ENCODE data around the gene LEFTY1.

Gene LEFTY1

GRCh38 chr1:225911191-225912130 lies 22.5 kb upstream of the LEFTY1 start:
- Histone ChIP-seq H3K27ac (ENCODE audit: low read depth, low read length) (no peak overlapping the region), H3K9me3 (ENCODE audit: low read length) (no peaks in the 10 kb centered on the region), H3K4me3 (ENCODE audit: low read depth in 1 of 2, low read length in 2 of 2) (peak overlapping the region in 1 of 2 donors; percentile 21), H3K36me3 (ENCODE audit: insufficient read depth, low read length) (peaks cover 5% of the 10 kb centered on the region), H3K9ac (ENCODE audit: low read length) (no peak overlapping the region), H3K4me1 (ENCODE audit: insufficient read depth, low read length) (no peaks in the 10 kb centered on the region), H3K27me3 (ENCODE audit: control insufficient read depth in 1 of 2, insufficient read depth in 2 of 2, low read length in 2 of 2) (no peaks in the 10 kb centered on the region)

DNA sequence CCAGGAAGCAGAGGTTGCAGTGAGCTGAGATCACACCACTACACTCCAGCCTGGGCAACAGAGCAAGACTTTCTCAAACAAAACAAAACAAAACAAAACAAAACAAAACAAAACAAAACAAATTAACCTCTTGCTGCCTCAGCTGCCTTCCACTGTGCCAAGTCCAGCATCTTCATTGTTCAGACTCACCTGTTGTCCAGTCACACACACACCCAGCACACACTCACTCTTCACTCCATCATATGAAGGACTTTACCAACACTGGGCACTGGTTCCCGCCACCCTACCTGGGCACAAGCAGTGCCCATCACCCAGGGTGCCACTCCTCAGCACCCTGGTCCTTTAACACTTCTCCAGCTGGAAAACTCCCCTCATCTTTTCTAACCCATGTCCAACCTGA lies 20.5 kb upstream of the LEFTY1 start:
- H3K9ac ChIP-seq (ENCODE audit: low read length), result no peak overlapping the region
- H3K27me3 ChIP-seq (ENCODE audit: control insufficient read depth in 1 of 2, insufficient read depth in 2 of 2, low read length in 2 of 2), result no peaks in the 10 kb centered on the region
- no peak overlapping the region for H3K4me3 ChIP-seq (ENCODE audit: low read depth in 1 of 2, low read length in 2 of 2)
- H3K36me3 ChIP-seq (ENCODE audit: insufficient read depth, low read length), result peaks cover 5% of the 10 kb centered on the region
- no peaks in the 10 kb centered on the region for H3K9me3 ChIP-seq (ENCODE audit: low read length)
- H3K4me1 ChIP-seq (ENCODE audit: insufficient read depth, low read length), result no peaks in the 10 kb centered on the region
- H3K27ac ChIP-seq (ENCODE audit: low read depth, low read length), result no peak overlapping the region

GRCh38 chr1:225908773-225909172 lies 19.8 kb upstream of the LEFTY1 start:
- no peak overlapping the region for H3K9ac ChIP-seq (ENCODE audit: low read length)
- peaks cover 5% of the 10 kb centered on the region for H3K36me3 ChIP-seq (ENCODE audit: insufficient read depth, low read length)
- no peaks in the 10 kb centered on the region for H3K27me3 ChIP-seq (ENCODE audit: control insufficient read depth in 1 of 2, insufficient read depth in 2 of 2, low read length in 2 of 2)
- no peak overlapping the region for H3K27ac ChIP-seq (ENCODE audit: low read depth, low read length)
- H3K9me3 ChIP-seq (ENCODE audit: low read length), result no peaks in the 10 kb centered on the region
- H3K4me1 ChIP-seq (ENCODE audit: insufficient read depth, low read length), result no peaks in the 10 kb centered on the region
- H3K4me3 ChIP-seq (ENCODE audit: low read depth in 1 of 2, low read length in 2 of 2), result no peak overlapping the region

DNA sequence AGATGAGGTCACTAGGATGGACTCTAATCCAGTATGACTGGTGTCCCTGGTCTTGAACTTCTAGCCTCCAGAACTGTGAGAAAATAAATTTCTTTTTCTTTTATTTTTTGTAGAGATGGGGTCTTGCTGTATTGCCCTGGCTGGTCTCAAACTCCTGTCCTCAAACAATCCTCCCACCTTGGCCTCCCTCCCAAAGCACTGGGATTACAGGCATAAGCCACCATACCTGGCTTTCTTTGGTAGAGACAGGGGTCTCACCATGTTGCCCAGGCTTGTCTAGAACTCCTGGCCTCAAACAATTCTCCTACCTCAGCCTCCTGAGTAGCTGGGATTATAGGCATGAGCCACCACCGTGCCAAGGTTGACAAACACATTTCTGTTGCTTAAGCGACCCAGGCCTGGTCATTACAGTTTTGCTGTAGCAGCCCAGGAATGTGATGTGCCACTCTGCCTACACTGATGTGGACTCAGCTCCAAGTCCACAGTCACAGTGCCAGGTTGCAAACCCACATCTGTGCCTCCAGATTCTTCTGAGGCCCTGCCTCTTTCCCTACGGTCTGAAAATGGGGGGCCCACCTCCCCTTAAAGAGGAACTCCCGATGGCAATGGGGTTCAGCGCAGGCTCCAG lies 19.2 kb upstream of the LEFTY1 start:
- H3K36me3 ChIP-seq (ENCODE audit: insufficient read depth, low read length), result peaks cover 5% of the 10 kb centered on the region
- H3K27ac ChIP-seq (ENCODE audit: low read depth, low read length), result no peak overlapping the region

DNA sequence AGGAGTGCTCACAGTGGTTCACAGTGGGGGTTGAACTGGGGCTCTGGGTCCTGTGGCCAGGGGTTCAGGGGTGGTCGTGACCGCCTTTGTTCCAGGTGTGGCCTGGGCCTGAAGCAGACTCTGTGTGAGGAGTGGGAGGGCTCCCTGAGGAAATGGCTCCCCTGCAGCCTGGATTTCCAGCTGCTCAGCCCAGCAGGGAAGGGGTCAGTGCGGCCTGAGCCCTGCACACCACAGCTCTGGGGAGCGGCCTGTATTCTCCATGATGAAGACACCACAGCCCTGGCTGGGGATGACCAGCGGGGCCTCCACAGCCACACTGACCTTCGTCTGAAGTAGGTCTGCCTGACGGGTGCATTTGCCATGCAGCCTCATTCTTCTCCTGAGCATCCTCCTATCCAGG lies 18.4 kb upstream of the LEFTY1 start:
- H3K4me3 ChIP-seq (ENCODE audit: low read depth in 1 of 2, low read length in 2 of 2), result no peak overlapping the region
- H3K27ac ChIP-seq (ENCODE audit: low read depth, low read length), result no peak overlapping the region
- no peaks in the 10 kb centered on the region for H3K9me3 ChIP-seq (ENCODE audit: low read length)
- H3K36me3 ChIP-seq (ENCODE audit: insufficient read depth, low read length), result no peaks in the 10 kb centered on the region
- H3K27me3 ChIP-seq (ENCODE audit: control insufficient read depth in 1 of 2, insufficient read depth in 2 of 2, low read length in 2 of 2), result no peaks in the 10 kb centered on the region
- H3K9ac ChIP-seq (ENCODE audit: low read length), result no peak overlapping the region
- H3K4me1 ChIP-seq (ENCODE audit: insufficient read depth, low read length), result no peaks in the 10 kb centered on the region

More for the DNA sequence above, 19.2 kb upstream of the LEFTY1 start:
- no peaks in the 10 kb centered on the region for H3K27me3 ChIP-seq (ENCODE audit: control insufficient read depth in 1 of 2, insufficient read depth in 2 of 2, low read length in 2 of 2)
- no peak overlapping the region for H3K4me3 ChIP-seq (ENCODE audit: low read depth in 1 of 2, low read length in 2 of 2)
- no peaks in the 10 kb centered on the region for H3K9me3 ChIP-seq (ENCODE audit: low read length)
- no peak overlapping the region for H3K9ac ChIP-seq (ENCODE audit: low read length)
- no peaks in the 10 kb centered on the region for H3K4me1 ChIP-seq (ENCODE audit: insufficient read depth, low read length)

DNA sequence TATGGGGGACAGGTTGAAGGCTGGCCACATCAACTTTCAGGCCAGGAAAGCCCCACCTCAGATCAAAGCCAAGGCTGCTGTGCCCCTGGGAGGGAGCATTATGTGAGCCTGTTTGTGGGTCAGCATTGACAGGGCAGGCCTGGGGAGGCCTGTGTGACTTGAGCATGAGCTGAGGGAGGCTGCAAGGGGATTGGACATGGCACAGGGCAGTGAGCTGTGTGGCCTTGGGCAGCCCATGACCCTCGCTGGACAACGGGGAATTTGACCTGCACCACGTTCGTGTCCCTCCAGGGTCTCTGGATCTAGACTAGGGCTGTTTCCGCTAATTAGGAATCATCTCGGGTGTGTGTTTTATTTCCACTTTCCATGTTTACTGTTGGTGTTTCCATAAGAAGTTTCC lies 17.5 kb upstream of the LEFTY1 start:
- Histone ChIP-seq H3K36me3 (ENCODE audit: insufficient read depth, low read length) (no peaks in the 10 kb centered on the region), H3K9ac (ENCODE audit: low read length) (no peak overlapping the region), H3K27ac (ENCODE audit: low read depth, low read length) (no peak overlapping the region), H3K4me3 (ENCODE audit: low read depth in 1 of 2, low read length in 2 of 2) (no peak overlapping the region), H3K4me1 (ENCODE audit: insufficient read depth, low read length) (no peaks in the 10 kb centered on the region), H3K9me3 (ENCODE audit: low read length) (no peaks in the 10 kb centered on the region), H3K27me3 (ENCODE audit: control insufficient read depth in 1 of 2, insufficient read depth in 2 of 2, low read length in 2 of 2) (no peaks in the 10 kb centered on the region)

DNA sequence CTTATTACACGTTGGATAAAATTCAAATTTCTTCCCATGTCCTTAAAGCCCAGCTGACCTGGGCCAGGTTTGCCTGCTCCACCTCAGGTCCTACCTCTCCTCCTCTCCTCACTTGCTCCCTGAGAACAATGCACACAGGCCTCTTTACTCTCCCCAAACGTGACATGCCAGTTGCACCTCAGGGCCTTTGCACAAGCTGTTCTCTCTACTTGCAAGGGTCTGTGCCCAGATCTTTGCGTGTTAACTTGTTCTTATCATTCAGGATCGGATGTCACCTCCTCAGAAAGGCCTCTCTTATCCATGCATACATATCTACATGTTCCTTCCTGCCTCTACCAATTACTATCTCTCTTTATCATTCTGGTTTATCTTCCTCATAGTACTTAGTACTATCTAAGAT lies 14.7 kb upstream of the LEFTY1 start:
- Histone ChIP-seq H3K36me3 (ENCODE audit: insufficient read depth, low read length) (no peaks in the 10 kb centered on the region), H3K4me3 (ENCODE audit: low read depth in 1 of 2, low read length in 2 of 2) (no peak overlapping the region), H3K27me3 (ENCODE audit: control insufficient read depth in 1 of 2, insufficient read depth in 2 of 2, low read length in 2 of 2) (no peaks in the 10 kb centered on the region), H3K4me1 (ENCODE audit: insufficient read depth, low read length) (no peaks in the 10 kb centered on the region), H3K9me3 (ENCODE audit: low read length) (no peaks in the 10 kb centered on the region), H3K9ac (ENCODE audit: low read length) (no peak overlapping the region), H3K27ac (ENCODE audit: low read depth, low read length) (no peak overlapping the region)

DNA sequence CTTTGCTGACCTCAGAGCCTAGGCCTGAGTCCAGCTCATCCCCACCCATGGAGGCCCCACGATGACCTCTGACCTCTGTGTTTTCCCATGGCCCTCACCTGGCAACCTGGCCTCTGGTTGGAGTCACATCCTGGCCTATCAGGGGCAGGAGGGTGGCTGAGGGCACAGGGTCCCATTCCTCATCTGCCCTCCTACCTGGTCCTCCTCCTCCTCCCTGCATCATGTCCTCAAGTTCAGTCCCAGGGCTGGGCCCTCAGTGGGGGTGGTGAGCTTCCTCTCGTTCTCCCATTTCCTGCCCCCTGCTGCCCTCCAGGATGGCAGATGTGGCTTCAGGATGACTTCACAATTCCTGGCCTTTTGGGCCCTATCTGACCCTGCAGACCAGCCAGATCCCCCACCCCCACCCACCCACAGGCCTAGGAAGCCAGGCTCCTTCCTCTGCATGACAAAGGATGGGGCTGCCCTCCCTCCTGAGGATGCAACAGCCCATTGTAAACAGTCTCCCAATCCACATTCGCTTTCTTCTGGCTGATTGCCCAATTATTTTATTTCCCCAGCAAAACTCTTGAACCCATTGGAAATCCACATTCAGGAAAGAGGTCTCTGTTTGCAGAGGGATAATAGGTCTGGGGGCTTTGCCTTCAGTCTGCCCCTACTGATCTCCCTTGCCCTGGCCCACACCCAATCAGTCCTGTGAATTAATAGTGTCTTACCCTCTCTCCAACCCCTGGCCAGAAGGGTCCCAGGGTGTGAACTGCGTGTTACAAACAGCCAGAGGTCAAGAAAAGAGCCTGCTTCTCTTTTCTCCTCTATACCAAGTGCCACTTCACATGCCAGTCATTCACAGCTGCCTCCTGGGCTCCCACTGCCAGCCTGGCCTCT lies 10.3 kb upstream of the LEFTY1 start:
- H3K36me3 ChIP-seq (ENCODE audit: insufficient read depth, low read length), result no peaks in the 10 kb centered on the region
- H3K9me3 ChIP-seq (ENCODE audit: low read length), result no peaks in the 10 kb centered on the region
- H3K4me1 ChIP-seq (ENCODE audit: insufficient read depth, low read length), result no peaks in the 10 kb centered on the region
- no peak overlapping the region for H3K4me3 ChIP-seq (ENCODE audit: low read depth in 1 of 2, low read length in 2 of 2)
- H3K27ac ChIP-seq (ENCODE audit: low read depth, low read length), result no peak overlapping the region
- H3K27me3 ChIP-seq (ENCODE audit: control insufficient read depth in 1 of 2, insufficient read depth in 2 of 2, low read length in 2 of 2), result no peaks in the 10 kb centered on the region
- no peak overlapping the region for H3K9ac ChIP-seq (ENCODE audit: low read length)

DNA sequence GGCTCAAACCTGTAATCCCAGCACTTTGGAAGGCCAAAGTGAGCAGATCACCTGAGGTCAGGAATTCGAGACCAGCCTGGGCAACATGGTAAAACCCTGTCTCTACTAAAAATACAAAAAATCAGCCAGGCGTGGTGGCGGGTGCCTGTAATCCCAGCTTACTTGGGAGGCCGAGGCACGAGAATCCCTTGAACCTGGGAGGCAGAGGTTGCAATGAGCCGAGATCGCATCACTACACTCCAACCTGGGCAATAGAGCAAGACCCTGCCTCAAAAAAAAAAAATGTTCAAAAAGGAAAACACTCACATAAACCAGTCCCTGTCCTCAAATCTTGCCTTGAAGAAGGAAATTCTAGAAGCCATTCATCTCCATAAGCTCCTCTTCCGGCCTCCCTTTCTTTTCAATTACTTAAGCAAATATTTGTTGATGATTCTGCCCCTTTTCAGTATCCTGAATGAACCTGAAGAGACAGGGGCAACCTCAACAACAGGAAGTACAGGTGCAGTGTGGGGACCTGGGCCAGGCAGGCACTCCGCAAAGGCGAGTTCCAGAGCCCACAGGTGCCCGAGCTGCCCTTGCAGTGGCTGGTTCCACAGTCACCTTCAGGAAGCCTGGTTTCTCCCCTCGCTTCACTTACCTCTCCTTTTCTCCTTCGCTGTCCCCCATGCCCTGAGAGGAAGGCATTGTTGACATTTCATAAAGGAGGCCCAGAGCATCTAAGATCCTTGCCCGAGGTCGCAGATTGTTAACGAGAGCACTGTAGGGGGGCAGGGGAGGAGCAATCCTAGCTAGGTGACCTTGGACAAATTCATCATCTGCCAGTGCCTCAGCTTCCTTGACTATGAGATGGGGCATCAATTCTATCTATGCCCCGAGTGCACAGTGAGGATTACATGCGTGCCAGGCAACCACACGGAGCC lies 8.9 kb upstream of the LEFTY1 start:
- H3K9me3 ChIP-seq (ENCODE audit: low read length), result no peaks in the 10 kb centered on the region
- no peaks in the 10 kb centered on the region for H3K36me3 ChIP-seq (ENCODE audit: insufficient read depth, low read length)
- H3K27ac ChIP-seq (ENCODE audit: low read depth, low read length), result no peak overlapping the region
- H3K9ac ChIP-seq (ENCODE audit: low read length), result no peak overlapping the region
- H3K4me3 ChIP-seq (ENCODE audit: low read depth in 1 of 2, low read length in 2 of 2), result no peak overlapping the region
- H3K4me1 ChIP-seq (ENCODE audit: insufficient read depth, low read length), result no peaks in the 10 kb centered on the region
- H3K27me3 ChIP-seq (ENCODE audit: control insufficient read depth in 1 of 2, insufficient read depth in 2 of 2, low read length in 2 of 2), result no peaks in the 10 kb centered on the region

GRCh38 chr1:225896937-225897549 lies 8.1 kb upstream of the LEFTY1 start:
- Histone ChIP-seq H3K27me3 (ENCODE audit: control insufficient read depth in 1 of 2, insufficient read depth in 2 of 2, low read length in 2 of 2) (no peaks in the 10 kb centered on the region), H3K27ac (ENCODE audit: low read depth, low read length) (no peak overlapping the region), H3K9ac (ENCODE audit: low read length) (no peak overlapping the region), H3K4me3 (ENCODE audit: low read depth in 1 of 2, low read length in 2 of 2) (no peak overlapping the region), H3K36me3 (ENCODE audit: insufficient read depth, low read length) (no peaks in the 10 kb centered on the region), H3K9me3 (ENCODE audit: low read length) (no peaks in the 10 kb centered on the region), H3K4me1 (ENCODE audit: insufficient read depth, low read length) (no peaks in the 10 kb centered on the region)
